OCI-LY3 (cell line): ENCODE measurements around the gene TMEM121B.

ENCODE experiments used
- H2AFZ ChIP-seq: fragments of 200-600, 300-600 bp; shearing (Covaris generic); 2 replicates; pipeline ENCODE4 v1.6.0; 2014; ENCODE audit warnings: antibody characterized with exemption, low read depth, low read length
- H3K27ac ChIP-seq: fragments of 200-600, 300-600 bp; sonication (generic); 2 replicates; pipeline ENCODE4 v1.5.1; 2014; ENCODE audit warnings: mild to moderate bottlenecking, low read length, moderate library complexity, mixed read lengths
- H3K27me3 ChIP-seq: fragments of 200-600, 300-600 bp; sonication (generic); 2 replicates; pipeline ENCODE4 v1.6.1; 2014; ENCODE audit warnings: low read depth, low read length, mixed read lengths
- H3K36me3 ChIP-seq: fragments of 200-600, 300-600 bp; sonication (generic); replicated peaks from 2 replicates; pipeline ENCODE3; 2014; ENCODE audit warnings: low read depth, low read length, mixed read lengths
- H3K4me1 ChIP-seq: fragments of 300-600, 200-600 bp; sonication (generic); 2 replicates; pipeline ENCODE4 v1.6.1; 2014; ENCODE audit warnings: low read length, mixed read lengths
- H3K4me2 ChIP-seq: fragments of 200-600, 300-600 bp; sonication (generic); 2 replicates; pipeline ENCODE4 v1.6.1; 2014; ENCODE audit warnings: low read length, mixed read lengths
- H3K4me3 ChIP-seq: fragments of 300-600, 200-600 bp; sonication (generic); 2 replicates; pipeline ENCODE4 v1.5.1; 2014; ENCODE audit warnings: antibody characterized with exemption, mild to moderate bottlenecking, low read length, moderate library complexity
- H3K79me2 ChIP-seq: fragments of 300-600, 200-600 bp; shearing (Covaris generic); 2 replicates; pipeline ENCODE4 v1.6.1; 2014; ENCODE audit warnings: mild to moderate bottlenecking, low read length, mixed read lengths
- H3K9ac ChIP-seq: fragments of 300-600, 200-600 bp; shearing (Covaris generic); 2 replicates; pipeline ENCODE4 v1.6.0; 2014; ENCODE audit warnings: mild to moderate bottlenecking, low read length, moderate library complexity
- H3K9me3 ChIP-seq: fragments of 200-600, 300-600 bp; shearing (Covaris generic); 2 replicates; pipeline ENCODE4 v1.6.1; 2014; ENCODE audit warnings: low read length, mixed read lengths; ENCODE audit not compliant: insufficient read depth
- H4K20me1 ChIP-seq: fragments of 200-600, 300-600 bp; sonication (generic); 2 replicates; pipeline ENCODE4 v1.6.1; 2016; ENCODE audit warnings: low read length, mixed read lengths; ENCODE audit not compliant: insufficient read depth
- EZH2phosphoT487 ChIP-seq: fragments of 200-600 bp; shearing (Covaris generic); IDR thresholded peaks from 2 replicates; pipeline ENCODE4 v1.6.1; 2018; ENCODE audit warnings: antibody characterized with exemption, mixed run types, low read depth
- TF ChIP-seq, protein P1 (sequence below): fragments of 200-600, 300-600 bp; sonication (generic); IDR thresholded peaks from 2 replicates; pipeline ENCODE4 v1.5.1; 2014; ENCODE audit warnings: antibody characterized with exemption, low read length, low read depth

The TMEM121B gene

DNA sequence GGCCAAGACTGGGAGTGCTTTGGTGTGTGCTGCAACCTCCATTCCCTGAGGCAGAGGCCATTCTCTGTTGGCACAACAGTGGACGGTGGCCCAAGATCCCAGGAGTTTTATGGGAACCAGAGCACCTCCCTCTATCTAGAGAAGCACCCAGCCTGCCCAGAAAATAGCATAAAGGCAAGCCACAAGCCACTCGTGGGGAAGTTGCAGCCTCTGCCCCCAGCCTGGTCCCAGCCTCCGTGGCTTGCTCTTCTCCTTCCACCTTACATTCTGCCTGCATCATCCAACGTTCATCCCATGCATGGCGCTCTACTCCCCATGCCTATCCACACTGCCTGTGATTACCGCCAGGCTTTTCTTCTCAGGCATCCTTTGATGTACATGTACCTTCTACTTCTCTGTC lies 20.5 kb downstream of the TMEM121B start:
- Histone ChIP-seq H3K36me3 (peaks cover 42% of the 10 kb centered on the region), H3K9ac (no peak overlapping the region), H3K4me1 (peaks cover 13% of the 10 kb centered on the region; the same call in 1 of the 2 replicates), H4K20me1 (peaks cover 23% of the 10 kb centered on the region; the same call in 1 of the 2 replicates), H2AFZ (no peak overlapping the region), H3K9me3 (no peaks in the 10 kb centered on the region), H3K27me3 (no peaks in the 10 kb centered on the region), H3K79me2 (no peaks in the 10 kb centered on the region), H3K4me3 (no peak overlapping the region), H3K27ac (no peak overlapping the region), H3K4me2 (no peak overlapping the region)
- TF ChIP-seq EZH2phosphoT487: no peak
- TF ChIP-seq, protein P1, sequence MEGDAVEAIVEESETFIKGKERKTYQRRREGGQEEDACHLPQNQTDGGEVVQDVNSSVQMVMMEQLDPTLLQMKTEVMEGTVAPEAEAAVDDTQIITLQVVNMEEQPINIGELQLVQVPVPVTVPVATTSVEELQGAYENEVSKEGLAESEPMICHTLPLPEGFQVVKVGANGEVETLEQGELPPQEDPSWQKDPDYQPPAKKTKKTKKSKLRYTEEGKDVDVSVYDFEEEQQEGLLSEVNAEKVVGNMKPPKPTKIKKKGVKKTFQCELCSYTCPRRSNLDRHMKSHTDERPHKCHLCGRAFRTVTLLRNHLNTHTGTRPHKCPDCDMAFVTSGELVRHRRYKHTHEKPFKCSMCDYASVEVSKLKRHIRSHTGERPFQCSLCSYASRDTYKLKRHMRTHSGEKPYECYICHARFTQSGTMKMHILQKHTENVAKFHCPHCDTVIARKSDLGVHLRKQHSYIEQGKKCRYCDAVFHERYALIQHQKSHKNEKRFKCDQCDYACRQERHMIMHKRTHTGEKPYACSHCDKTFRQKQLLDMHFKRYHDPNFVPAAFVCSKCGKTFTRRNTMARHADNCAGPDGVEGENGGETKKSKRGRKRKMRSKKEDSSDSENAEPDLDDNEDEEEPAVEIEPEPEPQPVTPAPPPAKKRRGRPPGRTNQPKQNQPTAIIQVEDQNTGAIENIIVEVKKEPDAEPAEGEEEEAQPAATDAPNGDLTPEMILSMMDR: no peak

DNA sequence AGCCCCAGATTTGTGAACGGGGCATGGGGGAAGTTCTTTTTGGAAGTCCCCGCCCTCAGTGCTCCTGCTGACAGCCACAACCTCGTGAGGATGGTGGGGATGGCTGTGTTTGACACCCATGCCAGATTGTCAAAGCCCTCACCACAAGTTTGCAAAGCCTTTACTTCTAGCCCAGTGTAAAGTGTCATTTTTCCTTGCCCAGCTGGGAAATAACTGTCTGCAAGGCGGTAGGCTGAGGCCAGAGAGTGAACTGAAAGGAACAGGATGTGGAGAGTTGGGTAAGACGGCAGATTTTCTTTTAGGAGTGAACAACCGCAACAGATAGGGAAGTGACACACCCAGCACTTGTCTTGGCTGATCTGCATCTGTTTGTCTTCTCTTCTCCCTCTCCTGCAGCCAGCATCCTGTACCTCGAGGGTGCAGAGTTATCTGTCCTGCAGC lies 22.8 kb downstream of the TMEM121B start:
- no peak for TF ChIP-seq EZH2phosphoT487
- TF ChIP-seq, protein P1: no peak
- H3K4me1 ChIP-seq: peaks cover 13% of the 10 kb centered on the region; the same call in 1 of the 2 replicates
- H3K4me2 ChIP-seq: no peak overlapping the region
- H3K79me2 ChIP-seq: no peaks in the 10 kb centered on the region
- H3K9ac ChIP-seq: no peak overlapping the region
- H4K20me1 ChIP-seq: peaks cover 25% of the 10 kb centered on the region; the same call in 1 of the 2 replicates
- H2AFZ ChIP-seq: no peak overlapping the region
- H3K4me3 ChIP-seq: no peak overlapping the region
- no peak overlapping the region for H3K27ac ChIP-seq
- H3K36me3 ChIP-seq: peaks cover 38% of the 10 kb centered on the region
- H3K27me3 ChIP-seq: no peaks in the 10 kb centered on the region
- H3K9me3 ChIP-seq: no peaks in the 10 kb centered on the region

DNA sequence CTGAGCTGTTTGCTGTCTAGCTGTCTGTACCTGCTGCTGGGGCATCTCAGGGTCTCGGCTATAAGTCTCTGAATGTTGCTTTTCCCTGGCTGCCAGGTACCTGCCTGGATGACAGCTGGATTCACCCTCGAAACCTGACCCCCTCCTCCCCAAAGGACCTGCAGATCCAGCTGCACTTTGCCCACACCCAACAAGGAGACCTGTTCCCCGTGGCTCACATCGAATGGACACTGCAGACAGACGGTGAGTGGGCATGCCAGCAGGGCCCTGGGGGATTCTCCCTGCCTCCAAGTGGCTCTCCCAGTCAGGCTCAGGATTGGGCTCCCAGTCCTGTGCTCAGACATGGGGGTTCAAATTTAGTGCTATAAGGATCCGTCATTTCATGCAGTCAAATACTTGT lies 23.5 kb downstream of the TMEM121B start:
- Histone ChIP-seq H3K4me3 (no peak overlapping the region), H3K27ac (no peak overlapping the region), H2AFZ (no peak overlapping the region), H3K27me3 (no peaks in the 10 kb centered on the region), H3K9me3 (no peaks in the 10 kb centered on the region), H3K36me3 (peaks cover 34% of the 10 kb centered on the region), H3K79me2 (no peaks in the 10 kb centered on the region), H4K20me1 (peaks cover 28% of the 10 kb centered on the region; the same call in 1 of the 2 replicates), H3K4me2 (no peak overlapping the region), H3K4me1 (peaks cover 13% of the 10 kb centered on the region; the same call in 1 of the 2 replicates), H3K9ac (no peak overlapping the region)
- TF ChIP-seq, protein P1: no peak

DNA sequence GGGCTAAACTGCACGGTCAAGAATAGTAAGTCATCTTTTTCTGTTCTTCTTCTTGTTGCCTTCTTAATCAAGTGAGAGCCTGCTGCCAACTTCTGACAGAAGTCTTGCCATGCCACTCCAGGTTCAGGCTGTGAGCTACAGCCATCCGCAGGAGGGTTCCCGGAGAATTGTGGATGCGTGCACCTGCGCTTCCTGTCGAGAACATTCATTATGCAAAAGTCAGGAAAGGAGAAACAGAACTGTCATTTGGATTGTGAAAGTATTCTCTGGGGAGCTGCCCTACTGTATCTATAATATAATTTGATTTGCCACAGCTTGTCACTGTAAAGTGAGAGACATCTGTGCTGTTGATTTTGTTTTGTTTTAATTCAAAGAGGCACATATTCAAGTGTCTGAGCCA lies 24.1 kb downstream of the TMEM121B start:
- peaks cover 13% of the 10 kb centered on the region; the same call in 1 of the 2 replicates for H3K4me1 ChIP-seq
- H3K4me2 ChIP-seq: no peak overlapping the region
- no peak overlapping the region for H3K27ac ChIP-seq
- H3K9me3 ChIP-seq: no peaks in the 10 kb centered on the region
- H3K4me3 ChIP-seq: no peak overlapping the region
- H3K79me2 ChIP-seq: no peaks in the 10 kb centered on the region
- TF ChIP-seq, protein P1: no peak
- TF ChIP-seq EZH2phosphoT487: no peak
- H4K20me1 ChIP-seq: peaks cover 30% of the 10 kb centered on the region; the same call in 1 of the 2 replicates
- H2AFZ ChIP-seq: no peak overlapping the region
- no peak overlapping the region for H3K9ac ChIP-seq
- H3K27me3 ChIP-seq: no peaks in the 10 kb centered on the region
- peaks cover 30% of the 10 kb centered on the region for H3K36me3 ChIP-seq
